Ramos (cell line): ENCODE results near the gene SYNDIG1.

Experiments
- in situ Hi-C: fragments of 300-500 bp; cut with MboI; formaldehyde crosslinking; loops from one replicate; pipeline ENCODE4 v1.14.3; 2022; ENCODE audit warnings: low sequenced_read_pairs; ENCODE audit not compliant: unreplicated experiment

SYNDIG1 gene

GRCh38 chr20:24678351-24679106 lies 209.1 kb downstream of the SYNDIG1 start:
- in situ Hi-C loops, result no loop called here

GRCh38 chr20:24679448-24680047 lies 210.1 kb downstream of the SYNDIG1 start:
- in situ Hi-C loops, result no loop called here

- in situ Hi-C loops, result no loop called here
These were observed 212.4 kb downstream of the SYNDIG1 start for GRCh38 chr20:24681634-24682495.

- in situ Hi-C loops, result no loop called here
These were observed 213.1 kb downstream of the SYNDIG1 start for GRCh38 chr20:24682496-24682985.

- in situ Hi-C loops, result no loop called here
These were observed 214.2 kb downstream of the SYNDIG1 start for GRCh38 chr20:24683676-24684075.

- in situ Hi-C loops, result no loop called here
These were observed 215.0 kb downstream of the SYNDIG1 start for GRCh38 chr20:24684421-24684871.

GRCh38 chr20:24684956-24685691 lies 215.7 kb downstream of the SYNDIG1 start:
- in situ Hi-C loops, result no loop called here

GRCh38 chr20:24685736-24686135 lies 216.3 kb downstream of the SYNDIG1 start:
- in situ Hi-C loops, result no loop called here

- in situ Hi-C loops, result no loop called here
These were observed 216.7 kb downstream of the SYNDIG1 start for GRCh38 chr20:24686156-24686555.

GRCh38 chr20:24690408-24690807 lies 221.0 kb downstream of the SYNDIG1 start:
- in situ Hi-C loops, result no loop called here

GRCh38 chr20:24691901-24692351 lies 222.5 kb downstream of the SYNDIG1 start:
- in situ Hi-C loops, result no loop called here

- in situ Hi-C loops, result no loop called here
These were observed 223.2 kb downstream of the SYNDIG1 start for GRCh38 chr20:24692446-24693200.

- in situ Hi-C loops, result no loop called here
These were observed 224.2 kb downstream of the SYNDIG1 start for GRCh38 chr20:24693466-24694156.

GRCh38 chr20:24694157-24694726 lies 224.8 kb downstream of the SYNDIG1 start:
- in situ Hi-C loops, result no loop called here

- in situ Hi-C loops, result no loop called here
These were observed 225.5 kb downstream of the SYNDIG1 start for GRCh38 chr20:24694727-24695528.

- in situ Hi-C loops, result no loop called here
These were observed 226.2 kb downstream of the SYNDIG1 start for GRCh38 chr20:24695529-24696225.

GRCh38 chr20:24696396-24696795 lies 227.0 kb downstream of the SYNDIG1 start:
- in situ Hi-C loops, result no loop called here
